Inflammatory macrophage treated with lipopolysaccharide for 1 hour (primary cell): ENCODE data around the gene EGFR.

ENCODE experiments used
- DNase-seq, 2 donors: peaks; one replicate each; pipeline ENCODE4 v3.0.0-alpha.2; 2020 to 2022

EGFR gene

DNA sequence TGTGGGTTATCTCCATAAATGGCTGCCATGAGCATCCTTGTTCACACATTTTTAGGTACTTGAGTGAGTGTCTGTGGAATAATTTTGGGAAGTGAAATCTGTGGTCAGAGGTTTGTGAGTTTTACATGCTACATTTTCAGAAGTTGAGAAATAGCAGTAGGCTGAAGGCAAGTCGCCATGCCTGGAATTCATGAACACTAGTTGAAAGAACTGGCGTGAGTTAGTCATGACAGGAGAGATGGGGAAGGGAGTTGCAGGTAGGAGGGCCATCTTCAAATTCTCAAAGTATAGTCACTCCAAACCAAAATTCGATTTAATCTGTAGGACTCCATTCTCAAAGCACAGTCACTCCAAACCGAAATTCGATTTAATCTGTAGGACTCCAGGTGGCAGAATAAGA is 89.6 kb downstream of the EGFR start:
- DNase-seq = no peak

DNA sequence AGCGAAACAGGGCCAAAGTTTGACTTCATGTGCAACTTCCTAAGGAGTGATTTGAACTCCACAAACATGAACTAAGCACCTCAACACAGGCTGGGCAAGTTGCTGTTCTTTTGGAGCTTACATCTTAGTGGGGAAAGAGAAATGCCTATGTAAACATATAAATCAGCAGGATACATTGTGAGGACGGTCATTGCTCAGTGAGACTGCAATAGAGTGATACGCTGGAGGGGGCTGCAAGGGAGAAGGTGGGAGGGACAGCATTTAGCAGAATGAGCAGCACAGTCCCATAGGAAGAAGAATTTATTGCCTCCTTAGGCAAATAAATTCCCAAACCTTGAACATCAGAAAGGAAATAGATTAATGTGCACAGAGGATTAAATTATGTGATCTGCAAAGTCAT is 90.0 kb downstream of the EGFR start:
- DNase-seq = no peak

DNA sequence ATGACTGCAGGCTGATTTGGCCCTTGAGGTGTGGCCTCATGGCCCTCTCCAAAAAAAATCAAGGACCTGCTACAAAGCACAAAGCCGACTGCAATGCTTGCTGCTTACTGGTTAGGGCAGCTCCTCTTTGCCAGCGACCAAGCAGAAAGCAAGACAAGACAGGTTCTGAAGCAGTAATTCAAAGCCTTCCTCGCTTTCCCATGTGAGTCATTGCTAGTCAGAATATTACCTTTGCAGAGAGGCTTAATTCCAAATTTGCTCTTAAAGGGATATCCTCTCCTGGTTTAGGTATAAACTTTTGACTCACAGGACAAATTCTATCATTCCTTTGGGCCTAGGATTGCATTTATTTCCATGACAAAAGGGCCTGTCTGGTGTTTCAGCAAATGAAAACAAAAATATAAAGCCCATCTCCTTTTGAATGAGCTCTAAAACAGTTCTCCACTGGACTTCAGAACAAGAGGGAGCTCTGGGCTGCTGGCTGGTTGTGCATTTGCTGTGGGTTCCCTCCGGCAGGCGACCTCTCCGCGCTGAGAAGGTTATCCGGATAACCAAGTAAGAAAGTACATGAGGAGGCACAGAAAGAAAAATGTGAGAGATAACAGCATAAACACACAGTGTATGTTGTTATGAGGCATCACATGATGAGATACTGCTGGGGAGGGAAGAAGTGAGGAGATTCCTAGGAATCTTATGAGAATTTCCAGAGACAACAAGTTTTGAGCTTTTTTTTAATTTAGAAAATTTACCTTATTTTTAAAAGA is 90.8 kb downstream of the EGFR start:
- DNase-seq = no peak

GRCh38 chr7:55110282-55110992 is 91.6 kb downstream of the EGFR start:
- DNase-seq = no peak

DNA sequence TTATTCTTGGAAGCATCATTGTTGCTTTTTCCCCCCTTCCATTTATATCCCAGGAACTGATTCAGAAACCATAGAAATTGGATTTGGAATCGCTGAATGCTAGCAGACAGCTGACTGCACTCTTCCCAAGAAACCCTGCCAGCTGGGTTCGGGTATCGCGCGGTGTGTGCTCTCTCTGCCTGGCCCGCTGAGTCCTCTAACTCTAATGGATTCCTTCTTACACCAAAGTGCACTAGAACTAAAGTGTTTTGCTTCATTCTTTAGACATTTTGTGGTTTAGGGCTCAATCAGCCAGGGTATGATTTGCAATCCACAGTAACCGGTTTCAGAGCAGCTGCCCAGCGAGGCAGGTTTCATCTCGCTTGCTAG is 92.2 kb downstream of the EGFR start:
- no peak for DNase-seq

GRCh38 chr7:55112056-55112455 is 93.2 kb downstream of the EGFR start:
- DNase-seq = no peak

DNA sequence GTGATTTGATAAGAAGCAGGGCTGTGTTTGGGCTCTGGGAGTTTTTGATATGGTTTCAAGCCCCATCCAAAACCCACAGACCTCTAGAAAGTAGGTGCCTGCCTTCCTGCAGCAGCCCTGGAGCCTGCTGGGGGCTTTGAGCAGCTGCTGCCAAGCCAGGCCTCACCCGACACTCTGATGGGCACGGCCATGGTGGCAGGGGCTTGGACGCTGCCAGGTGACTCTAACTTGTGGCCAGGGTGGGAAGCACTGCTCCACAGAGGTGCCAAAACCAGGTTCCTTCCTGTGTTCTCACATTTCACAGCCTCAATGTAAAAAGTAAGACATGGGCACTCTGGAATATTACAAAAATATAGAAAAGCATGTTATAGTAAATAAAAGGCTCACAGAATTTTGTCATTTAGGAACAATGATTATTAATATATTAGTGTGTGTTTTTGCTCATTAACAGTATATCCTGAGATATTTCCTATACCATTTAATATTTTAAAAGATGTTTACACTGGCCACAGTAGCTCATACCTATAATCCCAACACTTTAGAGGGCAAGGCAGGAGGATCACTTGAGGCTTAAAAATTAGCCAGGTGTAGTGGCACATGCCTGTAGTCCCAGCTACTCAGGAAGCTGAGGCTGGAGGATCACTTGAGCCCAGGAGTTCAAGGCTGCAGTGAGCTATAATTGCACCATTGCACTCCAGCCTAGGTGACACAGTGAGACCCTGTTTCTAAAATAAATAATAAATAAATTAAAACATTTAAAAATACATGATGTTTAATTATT is 95.1 kb downstream of the EGFR start:
- DNase-seq = no peak

GRCh38 chr7:55117286-55117685 is 98.5 kb downstream of the EGFR start:
- DNase-seq = no peak

GRCh38 chr7:55118426-55118825 is 99.6 kb downstream of the EGFR start:
- no peak for DNase-seq

DNA sequence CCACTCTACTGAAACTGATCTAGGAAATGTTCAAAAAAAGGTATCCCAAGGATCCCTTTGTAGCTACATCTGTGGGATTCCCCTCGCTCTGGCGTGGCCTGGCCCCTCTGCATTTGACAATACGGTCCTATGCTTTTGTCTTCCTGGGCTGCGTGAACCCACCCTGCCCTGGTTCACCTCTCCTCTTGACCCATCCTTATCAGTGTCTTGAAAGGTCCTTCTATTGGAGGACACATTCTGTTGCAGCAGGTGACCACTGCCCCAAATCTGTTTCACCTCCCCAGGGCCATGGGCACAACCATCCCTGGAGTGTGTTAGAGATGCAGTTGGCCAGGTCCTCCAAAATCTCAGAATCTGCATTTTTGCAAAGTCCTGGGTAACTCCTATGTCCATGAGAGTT is 100.8 kb downstream of the EGFR start:
- DNase-seq = no peak

DNA sequence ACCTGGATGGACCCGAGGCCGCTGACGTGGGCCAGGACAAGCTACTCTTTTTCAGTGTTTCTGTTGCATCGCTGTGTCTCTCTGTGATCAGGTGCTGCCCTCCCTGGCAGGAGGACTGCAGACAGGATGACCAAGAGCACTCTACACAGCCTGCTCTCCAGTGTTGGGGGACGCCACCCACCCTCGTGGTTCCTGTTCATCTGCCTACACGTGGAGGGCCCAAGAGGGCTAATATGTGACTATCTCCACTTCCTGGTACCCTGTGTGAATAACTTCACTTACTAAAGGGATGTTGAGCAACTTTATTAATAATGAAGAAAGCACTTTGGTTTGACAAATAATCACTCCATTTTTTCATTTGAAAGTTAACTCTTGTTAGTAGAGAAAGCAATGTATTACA is 101.3 kb downstream of the EGFR start:
- DNase-seq = no peak

DNA sequence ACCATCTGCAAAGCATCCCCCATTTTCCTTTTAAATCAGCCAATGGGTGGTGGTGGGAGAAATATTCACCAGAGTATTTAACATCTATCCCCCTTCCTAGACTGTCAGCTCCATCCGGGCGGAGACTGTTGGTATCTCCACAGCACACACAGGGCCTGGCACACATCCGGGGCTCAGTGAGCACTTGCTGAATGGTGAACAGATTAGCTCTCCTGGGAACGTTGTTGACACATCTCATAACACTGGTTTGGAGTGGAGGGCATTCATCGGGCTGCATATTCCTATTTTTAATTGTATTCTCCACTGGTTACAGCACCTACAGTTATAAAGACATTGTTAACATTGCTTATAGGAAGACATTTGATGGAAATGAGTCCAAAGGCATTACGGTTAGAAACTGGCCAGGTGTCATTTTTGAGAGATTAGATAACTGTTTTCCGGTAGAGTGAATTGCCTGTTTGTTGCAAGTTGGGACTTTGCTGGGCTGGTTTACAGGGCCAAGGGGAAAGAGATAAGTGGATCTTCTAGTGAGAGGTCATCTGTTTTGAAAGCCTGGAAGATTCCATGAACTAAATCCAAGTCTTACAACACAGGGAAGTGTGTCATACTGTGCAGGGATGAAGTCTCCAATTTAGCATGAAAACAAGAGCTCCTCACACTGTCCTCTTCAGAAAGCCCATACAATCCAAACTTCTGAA is 101.8 kb downstream of the EGFR start:
- no peak for DNase-seq

DNA sequence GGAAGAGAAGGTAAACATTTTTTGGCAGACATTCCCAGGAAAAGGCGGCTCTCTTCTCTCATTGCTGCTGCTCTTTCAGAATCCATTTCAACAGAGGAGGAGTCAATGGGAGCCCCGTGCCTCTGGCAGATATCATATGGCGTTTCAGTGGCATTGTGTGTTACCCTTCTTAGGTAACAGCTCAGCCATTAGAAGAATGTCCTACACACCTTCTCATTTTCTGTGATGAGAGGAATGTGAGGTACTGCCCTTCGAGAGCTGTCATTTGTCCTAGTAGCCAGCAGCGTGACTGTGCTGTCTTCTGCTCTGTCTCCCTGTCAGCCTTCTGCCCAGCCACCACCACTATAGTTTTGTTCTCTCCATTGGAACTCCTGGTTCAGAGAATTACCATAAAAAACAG is 102.4 kb downstream of the EGFR start:
- DNase-seq = no peak

DNA sequence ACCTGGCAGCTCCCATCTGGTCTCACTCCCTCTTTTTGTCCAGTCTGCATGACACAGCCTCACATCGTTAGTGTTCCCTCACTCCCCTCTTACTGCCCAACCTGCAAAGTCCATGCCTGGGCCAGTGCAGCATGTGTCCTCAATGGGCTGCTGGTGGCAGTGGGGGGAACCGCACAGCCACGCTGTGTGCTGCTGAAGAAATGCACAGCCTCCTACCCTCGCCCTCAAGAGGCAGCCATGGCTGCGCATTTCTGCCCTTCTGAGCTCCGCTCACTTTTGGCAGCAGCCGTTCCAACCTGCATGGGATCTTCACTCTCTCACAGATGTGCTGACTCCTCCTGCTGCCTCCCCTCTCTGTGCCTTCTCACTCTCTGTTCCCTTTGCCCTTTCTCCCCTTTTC is 103.4 kb downstream of the EGFR start:
- no peak for DNase-seq

- no peak for DNase-seq
Measured at GRCh38 chr7:55124989-55125875, 106.4 kb downstream of the EGFR start.

GRCh38 chr7:55127135-55127551 is 108.3 kb downstream of the EGFR start:
- no peak for DNase-seq

- DNase-seq = no peak
Measured at GRCh38 chr7:55127622-55128081, 108.8 kb downstream of the EGFR start.

DNA sequence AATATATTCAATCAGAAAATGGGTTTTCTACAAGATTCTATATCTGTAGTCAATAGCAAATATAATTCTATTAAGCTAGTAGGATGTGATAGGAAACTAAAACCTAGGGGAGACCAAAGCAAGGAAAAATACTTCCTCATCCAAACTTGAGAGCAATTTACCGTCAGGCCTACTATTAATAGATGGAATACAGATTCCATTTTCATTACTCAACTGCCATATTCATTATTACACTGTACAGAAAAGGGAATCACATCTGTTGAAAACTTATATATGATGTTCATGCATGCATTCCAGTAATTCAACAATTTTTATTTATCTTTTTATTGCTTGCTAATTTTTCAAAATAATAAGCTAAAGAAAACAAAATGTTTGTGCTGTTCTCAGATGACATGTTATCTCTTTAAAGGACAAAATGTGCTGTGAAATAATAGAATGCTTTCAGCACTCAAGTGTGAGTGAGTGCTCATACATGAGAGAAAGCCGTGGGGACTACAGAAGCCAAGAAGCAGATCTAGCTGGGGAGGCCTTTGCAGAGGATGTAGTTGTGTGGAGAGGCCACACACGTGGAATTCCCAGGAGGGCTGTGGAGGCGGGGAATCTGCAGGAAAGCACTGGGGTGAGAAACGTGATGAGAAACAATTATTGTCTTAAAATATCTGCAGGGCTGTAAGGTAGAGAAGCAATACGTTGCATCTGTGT is 110.0 kb downstream of the EGFR start:
- DNase-seq = no peak

DNA sequence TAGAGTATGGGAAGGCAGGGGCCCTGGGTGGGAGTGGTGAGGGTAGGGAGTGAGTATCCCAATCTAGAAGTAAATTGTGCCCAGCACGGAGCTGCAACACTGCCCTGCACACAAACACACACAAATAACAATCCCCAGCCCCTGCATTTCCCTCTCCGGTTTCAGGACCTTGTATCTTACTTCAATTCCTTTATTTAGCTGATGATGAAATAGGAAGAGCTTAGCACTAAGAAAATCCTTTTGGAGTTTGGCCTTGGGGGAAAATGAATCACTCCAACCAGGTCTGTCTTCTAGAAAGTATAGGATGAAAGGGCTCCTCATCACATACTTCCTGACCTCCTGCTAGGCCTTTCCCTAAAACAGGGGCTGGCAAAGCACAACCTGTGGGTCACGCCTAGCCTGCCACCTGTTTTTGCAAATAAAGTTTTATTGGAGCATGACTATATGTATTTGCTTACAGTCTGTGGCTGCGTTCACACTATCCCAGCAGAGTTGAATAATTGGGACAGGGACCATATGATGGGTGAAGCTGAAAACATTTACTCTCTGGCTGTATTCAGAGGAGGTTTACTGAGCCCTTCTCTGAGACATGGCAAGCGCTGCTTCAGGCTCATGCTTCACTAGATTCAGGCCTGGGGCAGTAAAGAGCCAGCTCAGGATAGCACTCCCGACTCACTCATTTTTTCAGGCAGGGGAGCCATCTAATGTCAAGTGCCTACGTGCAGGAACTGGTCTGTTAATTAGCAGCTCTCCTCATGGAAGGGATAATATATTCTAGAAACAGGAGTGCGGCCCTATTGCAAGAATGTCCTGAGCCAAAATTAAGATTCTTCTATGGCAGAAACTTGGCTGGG is 111.0 kb downstream of the EGFR start:
- no peak for DNase-seq

GRCh38 chr7:55130395-55131141 is 111.8 kb downstream of the EGFR start:
- DNase-seq = no peak
